Mesothelial cell of epicardium (in vitro differentiated cells): Measurements from ENCODE around the gene ANKRD11. TPM values are rescaled to one million over a fixed set of nuclear protein-coding genes. Genes with fewer than 3 reads are reported as not detected.

Experiments
- DNase-seq, 2 experiments: peaks; one replicate each; pipeline ENCODE4 v3.0.0; 2021; ENCODE audit warnings: low spot score in 2 of 2; ENCODE audit not compliant: unreplicated experiment in 2 of 2
- H3K27ac Mint-ChIP-seq: 2 replicates; pipeline ENCODE4 v1.8.0; 2021; ENCODE audit warnings: mixed read lengths
- H3K27me3 Mint-ChIP-seq: 2 replicates; pipeline ENCODE4 v1.8.0; 2021; ENCODE audit warnings: low read depth, mixed read lengths
- H3K36me3 Mint-ChIP-seq: 2 replicates; pipeline ENCODE4 v1.8.0; 2021; ENCODE audit warnings: mixed read lengths
- H3K4me1 Mint-ChIP-seq: 2 replicates; pipeline ENCODE4 v1.8.0; 2021; ENCODE audit warnings: mixed read lengths
- H3K4me3 Mint-ChIP-seq: 2 replicates; pipeline ENCODE4 v1.8.0; 2021; ENCODE audit warnings: mild to moderate bottlenecking, moderate library complexity, mixed read lengths
- H3K9me3 Mint-ChIP-seq: 2 replicates; pipeline ENCODE4 v1.8.0; 2021; ENCODE audit warnings: mixed read lengths
- CTCF ChIP-seq: fragments of 200-600 bp; sonication (generic); IDR thresholded peaks from one replicate; pipeline ENCODE4 v1.5.0; 2021; ENCODE audit warnings: antibody characterized with exemption; ENCODE audit not compliant: unreplicated experiment
- total RNA-seq: library from RNA; stranded (reverse); gene quantifications from 3 replicates; pipeline ENCODE4 v1.2.1, GENCODE V29; 2021

The ANKRD11 gene
- total RNA-seq, 1 donor from 2014 or later = 247 TPM

GRCh38 chr16:89326721-89327120, 163.6 kb downstream of the ANKRD11 start:
- Mint-ChIP-seq H3K27me3 (no peaks in the 10 kb centered on the region), H3K27ac (peak overlapping the region; percentile 59), H3K4me1 (peaks cover 53% of the 10 kb centered on the region), H3K9me3 (no peaks in the 10 kb centered on the region), H3K4me3 (no peak overlapping the region), H3K36me3 (no peaks in the 10 kb centered on the region)
- no peak for DNase-seq
- no peak for TF ChIP-seq CTCF

- no peaks in the 10 kb centered on the region for H3K27me3 Mint-ChIP-seq
- H3K4me3 Mint-ChIP-seq = peak overlapping the region; percentile 12
- H3K36me3 Mint-ChIP-seq = no peaks in the 10 kb centered on the region
- DNase-seq = no peak
- no peaks in the 10 kb centered on the region for H3K9me3 Mint-ChIP-seq
- no peak for TF ChIP-seq CTCF
- H3K27ac Mint-ChIP-seq = peak overlapping the region; percentile 88
- H3K4me1 Mint-ChIP-seq = peaks cover 57% of the 10 kb centered on the region
Observed at GRCh38 chr16:89325861-89326471, 164.4 kb downstream of the ANKRD11 start.

- Mint-ChIP-seq H3K4me3 (no peak overlapping the region), H3K36me3 (no peaks in the 10 kb centered on the region), H3K9me3 (no peaks in the 10 kb centered on the region), H3K27ac (peak overlapping the region; percentile 59), H3K4me1 (peaks cover 69% of the 10 kb centered on the region), H3K27me3 (no peaks in the 10 kb centered on the region)
- TF ChIP-seq CTCF = no peak
- DNase-seq = no peak
Observed at GRCh38 chr16:89324056-89325010, 166.0 kb downstream of the ANKRD11 start.

- no peak for DNase-seq
- no peak overlapping the region for H3K4me3 Mint-ChIP-seq
- TF ChIP-seq CTCF = no peak
- no peaks in the 10 kb centered on the region for H3K36me3 Mint-ChIP-seq
- H3K9me3 Mint-ChIP-seq = no peaks in the 10 kb centered on the region
- no peaks in the 10 kb centered on the region for H3K27me3 Mint-ChIP-seq
- peaks cover 77% of the 10 kb centered on the region for H3K4me1 Mint-ChIP-seq
- H3K27ac Mint-ChIP-seq = peak overlapping the region; percentile 89
Observed at GRCh38 chr16:89323120-89323960, 167.0 kb downstream of the ANKRD11 start.

- no peak overlapping the region for H3K4me3 Mint-ChIP-seq
- H3K4me1 Mint-ChIP-seq = peaks cover 79% of the 10 kb centered on the region
- H3K27ac Mint-ChIP-seq = peak overlapping the region; percentile 89
- TF ChIP-seq CTCF = no peak
- no peaks in the 10 kb centered on the region for H3K36me3 Mint-ChIP-seq
- no peak for DNase-seq
- no peaks in the 10 kb centered on the region for H3K9me3 Mint-ChIP-seq
- H3K27me3 Mint-ChIP-seq = no peaks in the 10 kb centered on the region
Observed at GRCh38 chr16:89322321-89323119, 167.8 kb downstream of the ANKRD11 start.
